ENCODE data around the gene LETM1. TPM values are rescaled to one million over a fixed set of nuclear protein-coding genes. Genes with fewer than 3 reads are reported as not detected.

LETM1 gene
- total and polyA plus RNA-seq, 10 donors, result 6.5 to 47.7 (median 34.7) TPM

- WGBS, 5 donors, result 97 to 99% (median 97%) methylated on average over 11 to 12 of the region's 12 CpGs
- Histone ChIP-seq H3K27ac (no peak overlapping the region), H3K27me3 (replicated peaks in 1 of 7) (no peaks in the 10 kb centered on the region), H3K4me1 (no peaks in the 10 kb centered on the region), H3K36me3 (peaks cover 5 to 86% (median 73%) of the 10 kb centered on the region in 6 donors), H3K4me3 (no peak overlapping the region), H3K9me3 (no peaks in the 10 kb centered on the region)
- TF ChIP-seq CTCF (IDR thresholded peaks at IDR 0.05 in 8 of 11, conservative IDR thresholded peaks at IDR 0.05 in 3 of 11) (no peak), POLR2AphosphoS5 (IDR thresholded peaks at IDR 0.05) (no peak), POLR2A (IDR thresholded peaks at IDR 0.05) (no peak)
- DNase-seq, result no peak
- intact Hi-C loops (cut with DNase I; ENCODE audit: low total_unique reads), result no loop called here
These were observed 32.4 kb downstream of the LETM1 start for GRCh38 chr4:1823545-1823932.

DNA sequence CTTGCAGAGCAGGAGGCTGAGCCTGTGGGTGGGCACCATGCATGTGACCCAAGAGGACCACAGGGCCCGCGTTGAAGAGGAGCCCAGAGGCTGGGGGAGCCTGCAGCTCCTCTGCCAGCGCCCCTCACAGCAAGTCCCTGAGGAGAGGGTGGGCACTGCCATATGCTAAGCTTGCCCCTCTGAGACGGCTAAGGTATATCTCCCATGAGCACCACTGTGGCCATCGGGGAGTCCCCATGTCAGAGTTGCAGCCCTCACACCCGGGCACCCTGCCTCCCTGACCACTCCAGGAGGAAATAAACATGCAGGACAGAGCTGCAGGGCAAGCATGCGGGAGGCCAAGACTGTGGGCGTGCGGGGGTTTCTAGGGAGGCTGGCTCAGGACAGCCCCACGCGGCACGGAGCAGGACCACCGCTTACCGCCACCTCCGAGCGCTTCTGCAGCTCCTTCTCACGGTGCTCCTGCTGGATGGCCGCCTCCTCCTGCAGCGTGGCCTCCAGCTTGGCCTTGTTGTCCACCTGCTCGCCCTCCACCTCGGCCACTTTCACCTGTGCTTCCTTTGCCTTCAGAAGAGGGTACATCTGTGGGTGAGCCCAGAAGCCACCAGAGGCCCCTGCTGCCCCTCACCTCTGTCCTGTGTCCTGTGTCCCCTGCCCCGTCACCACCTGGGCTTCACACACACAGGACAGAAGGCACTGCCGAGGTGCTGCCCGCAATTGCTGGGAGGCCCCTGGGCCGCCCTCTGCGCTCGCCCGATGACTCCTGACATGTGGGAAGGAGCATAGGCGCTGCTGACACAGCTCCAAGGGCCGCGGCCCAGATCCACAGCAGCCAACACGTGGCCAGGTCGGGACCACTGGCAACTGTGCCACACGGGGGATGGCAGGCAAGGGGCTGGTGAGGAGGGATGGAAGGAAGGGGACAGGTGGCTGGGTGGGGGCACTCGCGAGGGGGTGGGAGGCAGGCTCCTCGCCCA, 33.1 kb downstream of the LETM1 start:
- H3K9me3 ChIP-seq, result no peaks in the 10 kb centered on the region
- no peak overlapping the region for H3K27ac ChIP-seq
- intact Hi-C loops (cut with DNase I; ENCODE audit: low total_unique reads), result no loop called here
- H3K27me3 ChIP-seq (replicated peaks in 1 of 7), result no peaks in the 10 kb centered on the region
- DNase-seq, result no peak
- H3K4me1 ChIP-seq, result no peaks in the 10 kb centered on the region
- 91 to 96% (median 93%) methylated on average over 30 to 37 of the region's 37 CpGs for WGBS, 5 donors
- no peak overlapping the region for H3K4me3 ChIP-seq
- TF ChIP-seq CTCF (IDR thresholded peaks at IDR 0.05 in 8 of 11, conservative IDR thresholded peaks at IDR 0.05 in 3 of 11) (no peak), POLR2A (IDR thresholded peaks at IDR 0.05) (no peak), POLR2AphosphoS5 (IDR thresholded peaks at IDR 0.05) (no peak)
- H3K36me3 ChIP-seq, result peaks cover 5 to 92% (median 79%) of the 10 kb centered on the region in 6 donors

GRCh38 chr4:1821679-1822567, 34.0 kb downstream of the LETM1 start:
- intact Hi-C loops (cut with DNase I; ENCODE audit: low total_unique reads), result no loop called here
- H3K36me3 ChIP-seq, result peaks cover 5 to 100% (median 88%) of the 10 kb centered on the region in 6 donors
- no peak overlapping the region for H3K27ac ChIP-seq
- H3K4me1 ChIP-seq, result no peaks in the 10 kb centered on the region
- no peaks in the 10 kb centered on the region for H3K27me3 ChIP-seq (replicated peaks in 1 of 7)
- H3K9me3 ChIP-seq, result no peaks in the 10 kb centered on the region
- 94 to 97% (median 97%) methylated on average over 10 to 18 of the region's 18 CpGs for WGBS, 5 donors
- no peak for TF ChIP-seq CTCF (IDR thresholded peaks at IDR 0.05 in 8 of 11, conservative IDR thresholded peaks at IDR 0.05 in 3 of 11)
- TF ChIP-seq POLR2A (IDR thresholded peaks at IDR 0.05), result no peak
- TF ChIP-seq POLR2AphosphoS5 (IDR thresholded peaks at IDR 0.05), result no peak
- no peak for DNase-seq
- H3K4me3 ChIP-seq, result no peak overlapping the region
